Transverse colon (tissue), 4 donors: ENCODE measurements around the gene ARHGAP8. TPM values are rescaled to one million over a fixed set of nuclear protein-coding genes. Genes with fewer than 3 reads are reported as not detected.

Experiments used
- DNase-seq: peaks from one replicate; pipeline ENCODE4 v3.0.0-alpha.2; 2019
- H3K27ac ChIP-seq, 4 donors: fragments of 200-600 bp; sonication (generic); 2 replicates each; pipeline ENCODE4 v1.5.1; 2016 to 2018; ENCODE audit warnings: inconsistent platforms in 4 of 4
- H3K27me3 ChIP-seq: fragments of 200-600 bp; sonication (generic); 2 replicates; pipeline ENCODE4 v1.5.1; 2017; ENCODE audit warnings: inconsistent platforms
- H3K36me3 ChIP-seq, 4 donors: fragments of 200-600 bp; sonication (generic); 2 replicates each; pipeline ENCODE4 v1.5.1; 2017 to 2019; ENCODE audit warnings: inconsistent platforms in 4 of 4
- H3K4me1 ChIP-seq, 4 donors: fragments of 200-600 bp; sonication (generic); 2 replicates each; pipeline ENCODE4 v1.5.1; 2017 to 2020; ENCODE audit warnings: inconsistent platforms in 4 of 4
- H3K4me3 ChIP-seq, 4 donors: fragments of 200-600 bp; sonication (generic); 1 replicate in 1 of 4; 2 replicates in 3 of 4; pipeline versions ENCODE4 v1.5.1 to v1.6.1; 2017 to 2019; ENCODE audit warnings: inconsistent platforms in 4 of 4
- H3K9me3 ChIP-seq, 2 donors: fragments of 200-600 bp; sonication (generic); 2 replicates each; pipeline ENCODE4 v1.5.1; 2017 to 2019; ENCODE audit warnings: inconsistent platforms in 2 of 2
- CTCF ChIP-seq, 5 experiments: fragments of 200-600 bp in 3 of 5; fragments of 450-650 bp in 2 of 5; sonication (generic) in 3 of 5; IDR thresholded peaks; 1 replicate in 2 of 5; 2 replicates in 3 of 5; pipeline ENCODE4 v1.5.1; 2016 to 2017; ENCODE audit warnings: antibody characterized with exemption in 5 of 5, inconsistent platforms in 3 of 5, mild to moderate bottlenecking in 2 of 5, moderate library complexity in 1 of 5
- EP300 ChIP-seq: sonication (generic); formaldehyde crosslinking; IDR thresholded peaks from one replicate; pipeline ENCODE4 v1.6.1; 2017; ENCODE audit warnings: antibody characterized with exemption, low read depth
- POLR2A ChIP-seq: fragments of 450-650 bp; IDR thresholded peaks from one replicate; pipeline ENCODE4 v1.6.1; 2016; ENCODE audit warnings: antibody characterized with exemption, mild to moderate bottlenecking, moderate library complexity
- POLR2AphosphoS5 ChIP-seq, 3 donors: sonication (generic); formaldehyde crosslinking; IDR thresholded peaks; one replicate each; pipeline ENCODE4 v1.6.1; 2016; ENCODE audit warnings: antibody characterized with exemption in 3 of 3
- WGBS, 2 donors: methylation state at CpG; one replicate each; pipeline ENCODE4 v1.1.5; 2018; ENCODE audit warnings: low coverage in 1 of 2; 5-methylcytosine and 5-hydroxymethylcytosine counted together
- in situ Hi-C, 4 donors: fragments of 200-750 bp; cut with MboI; loops; one replicate each; pipeline versions ENCODE4 v1.15.0 to v1.15.1; 2017; ENCODE audit warnings: low sequenced_read_pairs in 3 of 4, low pct_ligation_motif_present in 1 of 4, low pct_unique_long_range_greater_than_20kb in 1 of 4
- intact Hi-C: fragments of 100-400 bp; cut with DNase I; formaldehyde crosslinking; loops from one replicate; pipeline ENCODE4 v1.15.1; 2023; ENCODE audit warnings: low total_unique reads
- total RNA-seq, 4 donors: library from RNA; depleted of rRNA; stranded (reverse); fragments of >200 nt; gene quantifications; one replicate each; pipeline ENCODE4 v1.1.0, GENCODE V29; 2016

Gene ARHGAP8
- total RNA-seq, 4 donors from 2014 or later, result 28.6 to 51.5 (median 31.5) TPM

- Histone ChIP-seq H3K9me3 (no peaks in the 10 kb centered on the region), H3K36me3 (no peaks in the 10 kb centered on the region), H3K4me1 (no peaks in the 10 kb centered on the region), H3K4me3 (no peak overlapping the region), H3K27me3 (no peaks in the 10 kb centered on the region), H3K27ac (no peak overlapping the region)
- TF ChIP-seq CTCF (IDR thresholded peaks at IDR 0.05) (no peak), POLR2AphosphoS5 (IDR thresholded peaks at IDR 0.05) (no peak), POLR2A (no peak), EP300 (no peak)
- in situ Hi-C loops, result no loop called here
- no peak for DNase-seq
- intact Hi-C loops, result no loop called here
- 82 to 83% methylated on average over 2 to 6 of the region's 6 CpGs for WGBS, 2 donors
Measured at GRCh38 chr22:44860311-44860710, 107.9 kb downstream of the ARHGAP8 start.

GRCh38 chr22:44861245-44861644, 108.9 kb downstream of the ARHGAP8 start:
- no peaks in the 10 kb centered on the region for H3K4me1 ChIP-seq
- TF ChIP-seq POLR2AphosphoS5 (IDR thresholded peaks at IDR 0.05), result no peak
- TF ChIP-seq CTCF (IDR thresholded peaks at IDR 0.05), result no peak
- TF ChIP-seq POLR2A, result no peak
- TF ChIP-seq EP300, result no peak
- DNase-seq, result no peak
- no peaks in the 10 kb centered on the region for H3K36me3 ChIP-seq
- H3K27ac ChIP-seq, result no peak overlapping the region
- H3K9me3 ChIP-seq, result no peaks in the 10 kb centered on the region
- in situ Hi-C loops, result no loop called here
- 82% methylated on average over 7 of the region's 7 CpGs; no CpG with 5 or more reads in 1 of the 2 donors for WGBS, 2 donors
- intact Hi-C loops, result no loop called here
- H3K4me3 ChIP-seq, result no peak overlapping the region
- no peaks in the 10 kb centered on the region for H3K27me3 ChIP-seq

GRCh38 chr22:44862281-44862680, 109.9 kb downstream of the ARHGAP8 start:
- H3K4me3 ChIP-seq, result no peak overlapping the region
- H3K9me3 ChIP-seq, result no peaks in the 10 kb centered on the region
- TF ChIP-seq POLR2AphosphoS5 (IDR thresholded peaks at IDR 0.05), result no peak
- TF ChIP-seq POLR2A, result no peak
- TF ChIP-seq CTCF (IDR thresholded peaks at IDR 0.05), result no peak
- TF ChIP-seq EP300, result no peak
- H3K36me3 ChIP-seq, result no peaks in the 10 kb centered on the region
- DNase-seq, result no peak
- intact Hi-C loops, result no loop called here
- 89 to 100% methylated on average over 1 to 11 of the region's 11 CpGs for WGBS, 2 donors
- no peak overlapping the region for H3K27ac ChIP-seq
- H3K4me1 ChIP-seq, result no peaks in the 10 kb centered on the region
- no peaks in the 10 kb centered on the region for H3K27me3 ChIP-seq
- in situ Hi-C loops, result no loop called here

- DNase-seq, result no peak
- H3K36me3 ChIP-seq, result no peaks in the 10 kb centered on the region
- H3K27ac ChIP-seq, result no peak overlapping the region
- WGBS, 2 donors, result 83% methylated on average over 19 of the region's 19 CpGs; no CpG with 5 or more reads in 1 of the 2 donors
- no peaks in the 10 kb centered on the region for H3K27me3 ChIP-seq
- intact Hi-C loops (no loop called here), in situ Hi-C loops (no loop called here)
- no peaks in the 10 kb centered on the region for H3K9me3 ChIP-seq
- TF ChIP-seq POLR2AphosphoS5 (IDR thresholded peaks at IDR 0.05), result no peak
- no peak for TF ChIP-seq EP300
- TF ChIP-seq POLR2A, result no peak
- no peak for TF ChIP-seq CTCF (IDR thresholded peaks at IDR 0.05)
- no peak overlapping the region for H3K4me3 ChIP-seq
- no peaks in the 10 kb centered on the region for H3K4me1 ChIP-seq
Measured at GRCh38 chr22:44862981-44863860, 110.8 kb downstream of the ARHGAP8 start.
